Lower leg skin (tissue), 3 donors: ENCODE results near the gene ARHGEF10L.

Experiments
- POLR2A ChIP-seq, 2 donors: fragments of 450-650 bp; IDR thresholded peaks; one replicate each; pipeline ENCODE4 v1.6.1; 2016 to 2017; ENCODE audit warnings: antibody characterized with exemption in 2 of 2, mild to moderate bottlenecking in 1 of 2, moderate library complexity in 1 of 2
- TF ChIP-seq, protein P1 (sequence below), 3 donors: fragments of 450-650 bp; IDR thresholded peaks; one replicate each; pipeline ENCODE4 v1.5.1; 2016; ENCODE audit warnings: antibody characterized with exemption in 3 of 3, mild to moderate bottlenecking in 3 of 3, moderate library complexity in 2 of 3

DNA sequence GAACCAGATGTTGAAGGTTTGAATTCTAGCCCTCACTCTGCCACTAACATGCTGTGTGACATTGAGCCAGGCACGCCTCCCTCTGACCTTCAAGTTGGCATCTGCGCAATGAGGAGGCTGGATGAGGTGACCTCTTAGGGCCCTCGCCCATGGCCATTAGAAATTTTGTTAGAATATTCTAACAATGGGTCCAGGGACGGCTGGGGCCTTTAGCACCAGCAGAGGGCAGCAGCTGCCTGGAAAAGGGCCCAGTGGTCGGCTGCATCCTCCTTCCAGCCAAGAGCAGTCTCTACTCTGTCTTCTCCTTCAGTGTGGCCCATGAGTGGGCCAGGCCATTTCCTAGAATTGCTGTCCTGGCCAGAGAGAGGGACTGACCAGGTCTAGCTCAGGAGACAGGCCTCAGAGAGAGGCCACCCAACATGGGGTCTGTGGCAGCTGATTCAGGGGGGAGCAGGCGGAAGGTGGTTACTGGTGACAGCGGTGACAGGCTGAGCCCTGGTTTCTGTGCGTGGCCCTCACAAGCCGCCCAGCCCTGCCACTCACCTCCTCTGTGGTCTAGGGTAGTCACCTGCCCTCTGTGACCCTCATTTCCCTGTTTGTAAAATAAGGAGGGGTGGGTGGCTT, 114.3 kb downstream of the ARHGEF10L start:
- TF ChIP-seq, protein P1, sequence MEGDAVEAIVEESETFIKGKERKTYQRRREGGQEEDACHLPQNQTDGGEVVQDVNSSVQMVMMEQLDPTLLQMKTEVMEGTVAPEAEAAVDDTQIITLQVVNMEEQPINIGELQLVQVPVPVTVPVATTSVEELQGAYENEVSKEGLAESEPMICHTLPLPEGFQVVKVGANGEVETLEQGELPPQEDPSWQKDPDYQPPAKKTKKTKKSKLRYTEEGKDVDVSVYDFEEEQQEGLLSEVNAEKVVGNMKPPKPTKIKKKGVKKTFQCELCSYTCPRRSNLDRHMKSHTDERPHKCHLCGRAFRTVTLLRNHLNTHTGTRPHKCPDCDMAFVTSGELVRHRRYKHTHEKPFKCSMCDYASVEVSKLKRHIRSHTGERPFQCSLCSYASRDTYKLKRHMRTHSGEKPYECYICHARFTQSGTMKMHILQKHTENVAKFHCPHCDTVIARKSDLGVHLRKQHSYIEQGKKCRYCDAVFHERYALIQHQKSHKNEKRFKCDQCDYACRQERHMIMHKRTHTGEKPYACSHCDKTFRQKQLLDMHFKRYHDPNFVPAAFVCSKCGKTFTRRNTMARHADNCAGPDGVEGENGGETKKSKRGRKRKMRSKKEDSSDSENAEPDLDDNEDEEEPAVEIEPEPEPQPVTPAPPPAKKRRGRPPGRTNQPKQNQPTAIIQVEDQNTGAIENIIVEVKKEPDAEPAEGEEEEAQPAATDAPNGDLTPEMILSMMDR (IDR thresholded peaks at IDR 0.05) = no peak
- TF ChIP-seq POLR2A (IDR thresholded peaks at IDR 0.05) = no peak
